Measurements from ENCODE around the gene MYL3.
A peak's percentile ranks its signal among the peaks of the same experiment; 100 is the strongest.

Gene MYL3

GRCh38 chr3:46852334-46852720 is 10.9 kb downstream of the MYL3 start:
- no peak overlapping the region for H3K27ac ChIP-seq
- no peak for TF ChIP-seq ZFX (IDR thresholded peaks at IDR 0.05; ENCODE audit: borderline replicate concordance)
- TF ChIP-seq, protein P1, sequence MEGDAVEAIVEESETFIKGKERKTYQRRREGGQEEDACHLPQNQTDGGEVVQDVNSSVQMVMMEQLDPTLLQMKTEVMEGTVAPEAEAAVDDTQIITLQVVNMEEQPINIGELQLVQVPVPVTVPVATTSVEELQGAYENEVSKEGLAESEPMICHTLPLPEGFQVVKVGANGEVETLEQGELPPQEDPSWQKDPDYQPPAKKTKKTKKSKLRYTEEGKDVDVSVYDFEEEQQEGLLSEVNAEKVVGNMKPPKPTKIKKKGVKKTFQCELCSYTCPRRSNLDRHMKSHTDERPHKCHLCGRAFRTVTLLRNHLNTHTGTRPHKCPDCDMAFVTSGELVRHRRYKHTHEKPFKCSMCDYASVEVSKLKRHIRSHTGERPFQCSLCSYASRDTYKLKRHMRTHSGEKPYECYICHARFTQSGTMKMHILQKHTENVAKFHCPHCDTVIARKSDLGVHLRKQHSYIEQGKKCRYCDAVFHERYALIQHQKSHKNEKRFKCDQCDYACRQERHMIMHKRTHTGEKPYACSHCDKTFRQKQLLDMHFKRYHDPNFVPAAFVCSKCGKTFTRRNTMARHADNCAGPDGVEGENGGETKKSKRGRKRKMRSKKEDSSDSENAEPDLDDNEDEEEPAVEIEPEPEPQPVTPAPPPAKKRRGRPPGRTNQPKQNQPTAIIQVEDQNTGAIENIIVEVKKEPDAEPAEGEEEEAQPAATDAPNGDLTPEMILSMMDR (IDR thresholded peaks at IDR 0.05): no peak

DNA sequence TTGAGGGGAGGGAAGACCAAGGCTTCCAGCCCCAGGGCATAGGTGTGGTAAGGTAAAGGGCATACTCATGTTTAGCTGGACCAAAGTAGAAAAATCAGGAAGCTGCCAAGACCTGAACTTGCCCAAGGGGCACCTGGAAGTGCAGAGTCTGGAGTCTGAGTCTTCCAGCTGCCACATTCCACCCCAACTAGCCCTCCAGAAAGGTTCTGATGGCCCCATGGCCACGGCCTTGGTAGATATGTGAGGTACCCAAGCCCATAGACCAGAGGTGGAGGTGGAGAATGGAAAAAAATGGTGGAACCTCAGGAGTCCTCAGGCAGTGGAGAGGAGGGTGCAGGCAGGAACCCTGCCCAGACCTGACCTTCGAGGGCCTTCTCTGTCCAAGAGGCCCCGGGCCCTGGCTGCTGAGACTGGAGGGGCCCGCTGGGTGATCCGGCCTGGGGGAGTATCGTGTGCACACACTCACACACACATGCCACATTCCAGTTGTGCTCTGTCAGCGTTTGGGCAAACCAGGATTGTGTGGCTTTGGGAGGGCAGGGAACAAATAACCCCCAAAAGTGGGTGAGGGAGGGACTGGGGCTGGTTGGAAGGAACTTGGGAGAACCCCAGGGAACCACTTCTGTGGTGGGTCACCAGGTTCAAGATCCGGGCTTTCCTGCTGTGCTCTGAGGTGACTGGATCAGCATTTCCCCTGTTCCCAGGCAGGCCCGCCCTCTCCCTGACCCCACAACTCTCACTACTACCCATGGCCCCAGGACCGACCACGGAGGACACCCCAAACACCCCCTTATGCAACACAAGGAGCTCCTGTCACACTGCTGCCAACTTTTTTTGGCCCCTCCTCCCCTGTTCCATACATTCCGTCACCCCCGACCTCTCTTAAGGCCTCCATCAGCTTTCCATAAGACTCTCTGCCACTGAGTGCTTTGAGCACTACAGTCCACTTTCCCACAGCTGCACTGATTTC is 11.6 kb downstream of the MYL3 start:
- no peak overlapping the region for H3K27ac ChIP-seq
- no peak for TF ChIP-seq ZFX (IDR thresholded peaks at IDR 0.05; ENCODE audit: borderline replicate concordance)
- TF ChIP-seq, protein P1 (IDR thresholded peaks at IDR 0.05): no peak

GRCh38 chr3:46850468-46850779 is 12.8 kb downstream of the MYL3 start:
- no peak for TF ChIP-seq ZFX (IDR thresholded peaks at IDR 0.05; ENCODE audit: borderline replicate concordance)
- TF ChIP-seq, protein P1 (IDR thresholded peaks at IDR 0.05): no peak
- H3K27ac ChIP-seq: no peak overlapping the region

DNA sequence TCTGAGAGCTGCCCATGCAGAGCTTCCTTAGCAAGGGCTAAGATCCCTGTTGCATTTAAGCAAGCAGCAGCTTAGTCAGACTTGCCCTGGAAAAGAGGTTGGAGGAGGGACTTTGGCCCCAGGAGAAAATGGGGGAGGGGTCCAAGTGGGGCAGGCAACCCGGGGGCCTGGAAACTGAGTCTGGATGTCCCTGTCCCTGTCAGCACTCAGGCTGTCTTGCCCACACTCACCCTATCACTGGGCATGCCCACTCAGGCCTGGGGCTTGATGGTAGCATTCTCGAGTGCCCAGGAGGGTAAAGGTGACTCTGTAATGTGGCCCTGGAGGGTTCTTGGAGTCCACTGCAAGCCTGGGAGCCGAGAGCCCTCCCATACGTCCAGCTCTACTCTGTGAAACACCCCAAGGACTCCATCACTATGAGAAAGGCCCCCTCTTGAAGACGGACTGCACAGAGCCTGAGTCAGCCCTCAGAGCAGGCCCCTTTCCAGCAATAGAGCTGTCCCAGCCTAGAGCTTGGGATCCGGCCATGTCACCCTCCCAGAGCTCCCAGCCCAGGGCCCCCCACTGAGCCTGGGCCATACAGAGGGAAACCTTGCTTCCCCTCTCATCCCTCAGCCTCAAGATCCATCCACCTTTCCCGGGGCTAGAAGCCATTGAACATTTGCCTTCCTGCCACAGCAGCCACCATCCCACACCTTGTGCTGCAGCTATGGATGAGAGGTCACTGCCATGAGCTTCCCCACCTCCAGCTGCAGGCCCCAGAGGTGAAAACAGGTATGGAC is 13.4 kb downstream of the MYL3 start:
- no peak overlapping the region for H3K27ac ChIP-seq
- TF ChIP-seq ZFX (IDR thresholded peaks at IDR 0.05; ENCODE audit: borderline replicate concordance): no peak
- TF ChIP-seq, protein P1 (IDR thresholded peaks at IDR 0.05): no peak

DNA sequence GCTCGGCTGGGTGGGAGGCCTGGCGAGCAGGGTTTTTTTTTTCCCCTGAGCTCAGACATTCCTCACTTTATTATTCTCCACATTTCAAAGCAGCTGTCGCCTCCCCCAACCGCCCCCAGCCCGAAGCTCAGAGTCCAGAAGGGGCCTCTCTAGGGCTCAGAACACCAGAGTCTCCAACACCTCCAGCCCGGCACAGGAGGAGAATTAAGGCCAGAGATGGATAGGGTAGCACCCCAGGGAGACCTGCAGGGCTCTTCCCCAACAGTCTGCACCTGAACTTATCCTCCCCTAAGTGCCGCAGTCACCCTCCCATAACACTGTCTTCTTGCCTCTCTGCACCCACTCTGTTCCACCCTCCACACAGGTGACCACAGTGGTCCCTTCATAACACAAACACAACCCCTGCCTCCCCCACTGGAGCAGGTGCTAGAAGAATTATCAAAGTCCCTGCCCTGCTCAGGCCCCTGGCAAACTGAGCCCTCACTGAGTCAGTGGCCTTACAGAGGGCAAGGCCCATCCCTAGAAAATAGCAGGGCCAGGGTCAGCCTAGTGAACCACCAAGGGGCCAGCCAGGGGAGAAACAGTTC is 14.1 kb downstream of the MYL3 start:
- H3K27ac ChIP-seq: no peak overlapping the region
- TF ChIP-seq ZFX (IDR thresholded peaks at IDR 0.05; ENCODE audit: borderline replicate concordance): no peak

- TF ChIP-seq ZFX (IDR thresholded peaks at IDR 0.05; ENCODE audit: borderline replicate concordance): no peak
- TF ChIP-seq, protein P1 (IDR thresholded peaks at IDR 0.05): peak; percentile 45
- H3K27ac ChIP-seq: no peak overlapping the region
These were observed 14.8 kb downstream of the MYL3 start for GRCh38 chr3:46848271-46849044.

GRCh38 chr3:46847744-46848143 is 15.5 kb downstream of the MYL3 start:
- TF ChIP-seq, protein P1 (IDR thresholded peaks at IDR 0.05): no peak
- TF ChIP-seq ZFX (IDR thresholded peaks at IDR 0.05; ENCODE audit: borderline replicate concordance): no peak
- no peak overlapping the region for H3K27ac ChIP-seq

All from 22Rv1 (cell line).